Panc1 (cell line): ENCODE results near the gene KAZN. TPM values are rescaled to one million over a fixed set of nuclear protein-coding genes. Genes with fewer than 3 reads are reported as not detected.

ENCODE experiments used
- ATAC-seq: fragments of 200-7000 bp; cut with Tn5 transposase; 2 replicates; pipeline ENCODE4 v1.9.1; 2020; ENCODE audit warnings: mild to moderate bottlenecking, moderate library complexity
- BruUV-seq: library from RNA; stranded (reverse); fragments of 400-500 nt; replicated peaks from 2 replicates; lab custom pipeline; 2021; lab: Mats Ljungman, UMichigan
- CTCF ChIA-PET: fragments of 300-600 bp; sonication (Branson Sonifier 250); formaldehyde crosslinking; loops from one replicate; lab custom pipeline; 2022; ENCODE audit warnings: antibody characterized with exemption; lab: Charles Lee
- POLR2A ChIA-PET: fragments of 300-600 bp; sonication (Branson Sonifier 250); formaldehyde crosslinking; loops from one replicate; lab custom pipeline; 2022; ENCODE audit warnings: antibody characterized with exemption; lab: Charles Lee
- DNase-seq: peaks from one replicate; pipeline ENCODE4 v3.0.0-alpha.2; 2010; ENCODE audit warnings: low read depth, low spot score
- H3K27ac ChIP-seq: 2 replicates; pipeline ENCODE4 v1.5.1; 2011; ENCODE audit warnings: mild to moderate bottlenecking, low read length, inconsistent platforms
- H3K27me3 ChIP-seq: fragments of 200-500 bp; sonication (Bioruptor generic); 2 replicates; pipeline ENCODE4 v1.6.0; 2014; ENCODE audit warnings: low read length, inconsistent platforms; ENCODE audit not compliant: control insufficient read depth, insufficient read depth
- H3K36me3 ChIP-seq: fragments of 200-500 bp; sonication (Bioruptor generic); 2 replicates; pipeline ENCODE4 v1.5.1; 2014; ENCODE audit warnings: inconsistent platforms, mild to moderate bottlenecking, low read length, moderate library complexity; ENCODE audit not compliant: control insufficient read depth, insufficient read depth
- H3K4me1 ChIP-seq: 2 replicates; pipeline ENCODE4 v1.5.1; 2011; ENCODE audit warnings: inconsistent platforms, mild to moderate bottlenecking, low read length, moderate library complexity; ENCODE audit not compliant: control insufficient read depth, insufficient read depth
- H3K4me3 ChIP-seq, 2 experiments: 2 replicates each; pipeline ENCODE4 v1.5.1; 2011 to 2012; ENCODE audit warnings: low read depth in 2 of 2, low read length in 2 of 2, mild to moderate bottlenecking in 2 of 2, inconsistent platforms in 1 of 2, moderate library complexity in 1 of 2
- H3K9me3 ChIP-seq: fragments of 200-500 bp; sonication (Bioruptor generic); 2 replicates; pipeline ENCODE4 v1.5.1; 2014; ENCODE audit warnings: low read depth, mild to moderate bottlenecking, inconsistent platforms, low read length, moderate library complexity; ENCODE audit not compliant: control insufficient read depth, insufficient read depth
- POLR2AphosphoS5 ChIP-seq: IDR thresholded peaks from 2 replicates; pipeline ENCODE4 v1.6.1; 2012; ENCODE audit warnings: mild to moderate bottlenecking, low read depth, low read length, moderate library complexity
- REST ChIP-seq, 2 experiments: IDR thresholded peaks; 2 replicates each; pipeline ENCODE4 v1.6.1; 2011 to 2012; ENCODE audit warnings: low read depth in 2 of 2, control low read depth in 1 of 2, low read length in 1 of 2, mild to moderate bottlenecking in 1 of 2, moderate library complexity in 1 of 2; ENCODE audit not compliant: insufficient read depth in 1 of 2
- SIN3A ChIP-seq: IDR thresholded peaks from 2 replicates; pipeline ENCODE4 v1.6.1; 2012; ENCODE audit warnings: low read depth, mild to moderate bottlenecking, low read length, moderate library complexity, borderline replicate concordance; ENCODE audit not compliant: insufficient read depth
- TCF7L2 ChIP-seq: IDR thresholded peaks from 2 replicates; pipeline ENCODE4 v1.6.1; 2011; ENCODE audit warnings: mild to moderate bottlenecking, low read depth, low read length, inconsistent platforms
- in situ Hi-C: cut with HindIII; loops from 2 replicates; pipeline ENCODE4 v1.10.0; 2016; ENCODE audit warnings: low sequenced_read_pairs, low pct_unique_long_range_greater_than_20kb
- intact Hi-C: fragments of 100-400 bp; cut with micrococcal nuclease; formaldehyde crosslinking; loops from one replicate; pipeline ENCODE4 v1.10.0; 2022; ENCODE audit not compliant: unreplicated experiment
- total RNA-seq: library from RNA; stranded (reverse); gene quantifications from one replicate; pipeline ENCODE4 v1.2.1, GENCODE V29; 2021; ENCODE audit not compliant: unreplicated experiment
- TF ChIP-seq, protein P1 (sequence below): fragments of 450-650 bp; IDR thresholded peaks from 2 replicates; pipeline ENCODE4 v1.5.1; 2017; ENCODE audit warnings: mild to moderate bottlenecking

KAZN gene
- total RNA-seq, 1 experiment from 2014 or later, result 6.6 TPM

GRCh38 chr1:14568716-14569355 is 29.6 kb upstream of the KAZN start:
- ChIA-PET POLR2A (interaction anchor here (0.6 kb wide), 1 partner anchor 145 kb away, joined by 10 read pairs; no protein-coding TSS in a partner anchor), CTCF (no interaction called here)
- no peak for DNase-seq
- Histone ChIP-seq H3K4me1 (no peaks in the 10 kb centered on the region), H3K27ac (no peak overlapping the region), H3K27me3 (no peaks in the 10 kb centered on the region), H3K9me3 (no peaks in the 10 kb centered on the region), H3K36me3 (no peaks in the 10 kb centered on the region), H3K4me3 (no peak overlapping the region)
- in situ Hi-C loops, result no loop called here
- TF ChIP-seq POLR2AphosphoS5 (no peak), SIN3A (no peak), TCF7L2 (no peak), REST (IDR thresholded peaks at IDR 0.05; ENCODE audit: insufficient read depth in 1 of 2, low read depth in 2 of 2, low read length in 1 of 2) (no peak)
- TF ChIP-seq, protein P1, sequence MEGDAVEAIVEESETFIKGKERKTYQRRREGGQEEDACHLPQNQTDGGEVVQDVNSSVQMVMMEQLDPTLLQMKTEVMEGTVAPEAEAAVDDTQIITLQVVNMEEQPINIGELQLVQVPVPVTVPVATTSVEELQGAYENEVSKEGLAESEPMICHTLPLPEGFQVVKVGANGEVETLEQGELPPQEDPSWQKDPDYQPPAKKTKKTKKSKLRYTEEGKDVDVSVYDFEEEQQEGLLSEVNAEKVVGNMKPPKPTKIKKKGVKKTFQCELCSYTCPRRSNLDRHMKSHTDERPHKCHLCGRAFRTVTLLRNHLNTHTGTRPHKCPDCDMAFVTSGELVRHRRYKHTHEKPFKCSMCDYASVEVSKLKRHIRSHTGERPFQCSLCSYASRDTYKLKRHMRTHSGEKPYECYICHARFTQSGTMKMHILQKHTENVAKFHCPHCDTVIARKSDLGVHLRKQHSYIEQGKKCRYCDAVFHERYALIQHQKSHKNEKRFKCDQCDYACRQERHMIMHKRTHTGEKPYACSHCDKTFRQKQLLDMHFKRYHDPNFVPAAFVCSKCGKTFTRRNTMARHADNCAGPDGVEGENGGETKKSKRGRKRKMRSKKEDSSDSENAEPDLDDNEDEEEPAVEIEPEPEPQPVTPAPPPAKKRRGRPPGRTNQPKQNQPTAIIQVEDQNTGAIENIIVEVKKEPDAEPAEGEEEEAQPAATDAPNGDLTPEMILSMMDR, result no peak
- no peak for ATAC-seq
- intact Hi-C loops, result no loop called here
- no TSS peak for BruUV-seq

GRCh38 chr1:14570514-14570913 is 28.0 kb upstream of the KAZN start:
- DNase-seq (no peak), ATAC-seq (no peak)
- H3K4me1 ChIP-seq, result no peaks in the 10 kb centered on the region
- H3K27me3 ChIP-seq, result no peaks in the 10 kb centered on the region; the same call in 1 of the 2 replicates
- H3K27ac ChIP-seq, result no peak overlapping the region
- no TSS peak for BruUV-seq
- in situ Hi-C loops, result no loop called here
- ChIA-PET POLR2A (no interaction called here), CTCF (no interaction called here)
- no peaks in the 10 kb centered on the region for H3K9me3 ChIP-seq
- TF ChIP-seq REST (IDR thresholded peaks at IDR 0.05; ENCODE audit: insufficient read depth in 1 of 2, low read depth in 2 of 2, low read length in 1 of 2) (no peak), SIN3A (no peak), POLR2AphosphoS5 (no peak), TCF7L2 (no peak)
- TF ChIP-seq, protein P1, result no peak
- no peak overlapping the region for H3K4me3 ChIP-seq
- H3K36me3 ChIP-seq, result no peaks in the 10 kb centered on the region
- intact Hi-C loops, result no loop called here
